Esophagus squamous epithelium (tissue), 5 donors: ENCODE data around the gene FMN2. TPM values are rescaled to one million over a fixed set of nuclear protein-coding genes. Genes with fewer than 3 reads are reported as not detected.

Experiments used
- DNase-seq: peaks from one replicate; lab custom pipeline; 2025; lab: John Stamatoyannopoulos, UW
- H3K27ac ChIP-seq, 4 donors: fragments of 200-600 bp; sonication (generic); one replicate each; pipeline ENCODE4 v1.5.1; 2016 to 2019; ENCODE audit warnings: mild to moderate bottlenecking in 1 of 4
- H3K27me3 ChIP-seq, 4 donors: fragments of 200-600 bp; sonication (generic); 1 replicate in 3 of 4; 2 replicates in 1 of 4; pipeline versions ENCODE4 v1.5.1 to v1.6.0; 2017 to 2021; ENCODE audit warnings: antibody characterized with exemption in 1 of 4
- H3K36me3 ChIP-seq, 3 donors: fragments of 200-600 bp; sonication (generic); one replicate each; pipeline ENCODE4 v1.5.1; 2016 to 2019
- H3K4me1 ChIP-seq, 3 donors: fragments of 200-600 bp; sonication (generic); one replicate each; pipeline ENCODE4 v1.5.1; 2017 to 2019
- H3K4me3 ChIP-seq, 4 donors: fragments of 200-600 bp; sonication (generic); 1 replicate in 3 of 4; 2 replicates in 1 of 4; pipeline ENCODE4 v1.5.1; 2016 to 2019; ENCODE audit warnings: mild to moderate bottlenecking in 2 of 4, moderate library complexity in 1 of 4
- H3K9me3 ChIP-seq, 3 donors: fragments of 200-600 bp; sonication (generic); one replicate each; pipeline ENCODE4 v1.5.1; 2016 to 2019
- CTCF ChIP-seq, 6 experiments: fragments of 450-650 bp in 4 of 6; fragments of 200-600 bp in 2 of 6; sonication (generic) in 2 of 6; IDR thresholded peaks; one replicate each; pipeline ENCODE4 v1.5.1; 2016 to 2019; ENCODE audit warnings: antibody characterized with exemption in 6 of 6, mild to moderate bottlenecking in 4 of 6, moderate library complexity in 4 of 6
- POLR2A ChIP-seq, 4 donors: fragments of 450-650 bp; IDR thresholded peaks; one replicate each; pipeline ENCODE4 v1.6.1; 2017; ENCODE audit warnings: antibody characterized with exemption in 4 of 4, mild to moderate bottlenecking in 4 of 4, moderate library complexity in 3 of 4
- WGBS, 2 donors: methylation state at CpG; one replicate each; pipeline ENCODE4 v1.1.5; 2018; 5-methylcytosine and 5-hydroxymethylcytosine counted together
- intact Hi-C: fragments of 100-400 bp; cut with DNase I; formaldehyde crosslinking; loops from one replicate; pipeline ENCODE4 v1.15.0; 2022
- total RNA-seq, 4 donors: library from RNA; depleted of rRNA; stranded (reverse); fragments of >200 nt; gene quantifications; one replicate each; pipeline ENCODE4 v1.1.0, GENCODE V29; 2016
- donor health status: DM: yes; HTN: yes; CAD: no.

FMN2 gene
- total RNA-seq, 4 donors from 2014 or later: 0.19 to 0.35 TPM; not detected in 2

GRCh38 chr1:240164742-240165141 is 73.1 kb downstream of the FMN2 start:
- Histone ChIP-seq H3K4me3 (no peak overlapping the region), H3K9me3 (peaks cover 0 to 3% (median 0%) of the 10 kb centered on the region in 3 donors), H3K4me1 (no peaks in the 10 kb centered on the region), H3K27me3 (no peaks in the 10 kb centered on the region), H3K36me3 (no peaks in the 10 kb centered on the region), H3K27ac (no peak overlapping the region)
- TF ChIP-seq CTCF (IDR thresholded peaks at IDR 0.05) (no peak), POLR2A (IDR thresholded peaks at IDR 0.05) (no peak)
- DNase-seq: no peak
- intact Hi-C loops: no loop called here

- whole genome bisulfite sequencing, 2 donors: 72 to 77% methylated on average over 7 of the region's 7 CpGs
- DNase-seq: no peak
Measured at GRCh38 chr1:240169188-240169587, 77.5 kb downstream of the FMN2 start.

GRCh38 chr1:240170266-240170665 is 78.6 kb downstream of the FMN2 start:
- Histone ChIP-seq H3K27ac (no peak overlapping the region), H3K36me3 (no peaks in the 10 kb centered on the region), H3K4me1 (no peaks in the 10 kb centered on the region), H3K9me3 (no peaks in the 10 kb centered on the region), H3K4me3 (no peak overlapping the region), H3K27me3 (no peaks in the 10 kb centered on the region)
- intact Hi-C loops: no loop called here
- no peak for DNase-seq
- WGBS, 2 donors: 70 to 88% methylated on average over 2 of the region's 2 CpGs
- TF ChIP-seq CTCF (IDR thresholded peaks at IDR 0.05) (no peak), POLR2A (IDR thresholded peaks at IDR 0.05) (no peak)

More at GRCh38 chr1:240169188-240169587, 77.5 kb downstream of the FMN2 start:
- Histone ChIP-seq H3K4me1 (no peaks in the 10 kb centered on the region), H3K4me3 (no peak overlapping the region), H3K27me3 (no peaks in the 10 kb centered on the region), H3K27ac (no peak overlapping the region), H3K9me3 (peaks cover 0 to 3% (median 0%) of the 10 kb centered on the region in 3 donors), H3K36me3 (no peaks in the 10 kb centered on the region)
- TF ChIP-seq CTCF (IDR thresholded peaks at IDR 0.05): no peak
- no peak for TF ChIP-seq POLR2A (IDR thresholded peaks at IDR 0.05)
- intact Hi-C loops: no loop called here

GRCh38 chr1:240170806-240171205 is 79.1 kb downstream of the FMN2 start:
- intact Hi-C loops: no loop called here
- 56 to 66% methylated on average over 6 of the region's 6 CpGs for WGBS, 2 donors
- H3K4me3 ChIP-seq: no peak overlapping the region
- H3K27me3 ChIP-seq: no peaks in the 10 kb centered on the region
- no peaks in the 10 kb centered on the region for H3K9me3 ChIP-seq
- no peaks in the 10 kb centered on the region for H3K4me1 ChIP-seq
- no peak for TF ChIP-seq POLR2A (IDR thresholded peaks at IDR 0.05)
- no peak for TF ChIP-seq CTCF (IDR thresholded peaks at IDR 0.05)
- no peak overlapping the region for H3K27ac ChIP-seq
- no peak for DNase-seq
- no peaks in the 10 kb centered on the region for H3K36me3 ChIP-seq

GRCh38 chr1:240171907-240172306 is 80.2 kb downstream of the FMN2 start:
- Histone ChIP-seq H3K27me3 (no peaks in the 10 kb centered on the region), H3K36me3 (no peaks in the 10 kb centered on the region), H3K9me3 (no peaks in the 10 kb centered on the region), H3K4me1 (no peaks in the 10 kb centered on the region), H3K27ac (no peak overlapping the region), H3K4me3 (no peak overlapping the region)
- WGBS, 2 donors: 64 to 73% methylated on average over 2 of the region's 2 CpGs
- intact Hi-C loops: no loop called here
- TF ChIP-seq POLR2A (IDR thresholded peaks at IDR 0.05) (no peak), CTCF (IDR thresholded peaks at IDR 0.05) (no peak)
- no peak for DNase-seq
